Measurements from ENCODE around the gene POFUT1.
"Not testable (repeated sequence)": the region's sequence is repeated elsewhere in the genome, so short reads cannot be mapped to it uniquely, and the experiment has no call there.

Gene POFUT1

DNA sequence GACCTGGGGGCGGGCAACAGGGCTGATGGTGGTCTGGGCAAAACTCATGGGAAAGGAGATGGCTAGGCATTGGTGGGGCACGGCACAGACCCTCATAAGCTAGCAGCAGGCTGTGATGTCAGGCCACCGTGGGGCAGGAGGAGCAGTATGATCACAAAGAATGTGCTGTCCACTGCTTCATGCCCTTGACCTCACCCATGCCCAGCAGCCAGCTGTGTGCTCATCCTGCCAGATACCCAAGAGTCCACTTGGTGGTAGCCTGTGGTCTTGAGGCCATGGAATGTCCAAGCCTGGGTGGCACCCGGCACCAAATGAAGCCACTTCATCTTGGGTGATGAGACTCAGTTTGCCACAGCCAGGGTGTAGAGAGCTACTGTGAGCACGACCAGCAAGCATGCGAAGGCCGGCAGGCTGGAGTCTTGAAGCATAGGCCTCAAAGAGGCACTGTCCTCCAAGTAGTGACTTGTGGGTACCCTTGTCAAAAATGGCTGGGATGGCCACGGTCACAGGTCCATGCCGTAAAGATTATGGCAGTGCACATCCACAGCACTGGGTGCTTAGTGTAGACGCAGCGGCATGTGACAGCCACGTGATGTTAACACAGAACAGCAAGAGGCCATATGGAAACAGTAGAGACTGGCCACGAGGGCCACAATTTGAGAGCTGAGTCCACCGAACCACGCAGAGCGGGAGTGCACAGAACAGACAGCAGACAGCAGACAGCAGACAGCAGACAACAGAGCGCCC lies 19.1 kb upstream of the POFUT1 start:
- H3K4me3 ChIP-seq (ENCODE audit: low read depth, low read length), result no peak overlapping the region

DNA sequence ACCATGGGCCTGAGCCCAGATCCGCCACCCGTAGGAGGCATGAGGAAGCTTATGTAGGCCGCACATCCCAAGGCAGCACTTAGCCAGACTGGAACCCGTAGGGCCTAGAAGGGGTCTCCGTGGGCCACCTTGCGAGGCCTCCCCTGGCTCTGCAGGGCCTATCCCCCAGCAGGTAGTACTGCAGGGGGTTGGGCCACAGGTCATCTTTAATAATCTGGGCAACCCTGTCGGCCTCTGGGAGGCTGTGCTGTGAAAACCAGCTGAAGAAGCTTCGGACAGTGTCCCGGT lies 18.6 kb upstream of the POFUT1 start:
- no peak overlapping the region for H3K4me3 ChIP-seq (ENCODE audit: low read depth, low read length)

DNA sequence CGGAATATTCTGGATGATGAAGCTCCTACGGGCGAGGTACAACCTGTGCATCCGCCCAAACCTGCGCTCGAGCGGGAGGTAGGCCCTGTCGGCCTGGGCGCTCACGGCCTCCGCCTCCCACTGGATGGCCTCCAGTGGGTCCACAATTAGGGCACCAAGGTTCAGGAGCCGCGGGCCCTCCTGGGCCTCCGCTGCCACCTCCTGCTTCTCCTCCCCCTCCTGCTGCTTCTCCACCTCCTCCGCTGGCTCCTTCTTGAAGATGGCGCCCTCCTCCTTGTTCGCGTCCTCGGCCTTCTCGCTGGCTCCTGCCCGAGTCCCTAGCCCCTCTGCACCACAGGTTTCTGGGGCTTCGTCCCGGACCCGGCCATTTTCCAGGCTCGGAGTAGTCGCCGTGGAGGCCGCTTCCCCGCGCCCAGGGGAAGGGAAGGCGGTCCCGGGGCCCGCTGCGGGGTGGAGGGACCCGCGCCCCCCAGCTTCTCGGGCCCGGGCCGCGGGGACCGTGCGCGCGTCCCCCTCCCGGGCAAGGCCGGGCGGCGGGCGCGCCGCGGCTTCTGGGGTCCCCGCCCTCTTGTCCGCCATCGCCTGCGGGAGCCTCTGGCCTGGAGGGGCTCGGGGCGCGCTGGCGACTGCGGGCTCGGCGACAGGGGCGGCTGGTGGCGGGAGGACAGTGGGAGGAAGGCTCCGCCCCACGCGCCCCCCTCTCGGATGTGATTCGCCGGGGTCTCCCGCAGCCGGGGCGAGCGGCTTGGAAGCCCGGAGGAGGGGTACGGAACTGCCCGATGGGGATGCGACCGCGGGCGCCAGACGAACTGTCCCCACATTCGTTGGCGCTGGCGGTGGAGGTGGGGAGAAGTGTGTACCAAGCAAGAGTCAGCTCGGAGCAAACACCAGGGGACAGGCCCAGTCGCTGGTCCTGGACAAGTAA lies 17.7 kb upstream of the POFUT1 start:
- peak overlapping the region; percentile 62 for H3K4me3 ChIP-seq (ENCODE audit: low read depth, low read length)

DNA sequence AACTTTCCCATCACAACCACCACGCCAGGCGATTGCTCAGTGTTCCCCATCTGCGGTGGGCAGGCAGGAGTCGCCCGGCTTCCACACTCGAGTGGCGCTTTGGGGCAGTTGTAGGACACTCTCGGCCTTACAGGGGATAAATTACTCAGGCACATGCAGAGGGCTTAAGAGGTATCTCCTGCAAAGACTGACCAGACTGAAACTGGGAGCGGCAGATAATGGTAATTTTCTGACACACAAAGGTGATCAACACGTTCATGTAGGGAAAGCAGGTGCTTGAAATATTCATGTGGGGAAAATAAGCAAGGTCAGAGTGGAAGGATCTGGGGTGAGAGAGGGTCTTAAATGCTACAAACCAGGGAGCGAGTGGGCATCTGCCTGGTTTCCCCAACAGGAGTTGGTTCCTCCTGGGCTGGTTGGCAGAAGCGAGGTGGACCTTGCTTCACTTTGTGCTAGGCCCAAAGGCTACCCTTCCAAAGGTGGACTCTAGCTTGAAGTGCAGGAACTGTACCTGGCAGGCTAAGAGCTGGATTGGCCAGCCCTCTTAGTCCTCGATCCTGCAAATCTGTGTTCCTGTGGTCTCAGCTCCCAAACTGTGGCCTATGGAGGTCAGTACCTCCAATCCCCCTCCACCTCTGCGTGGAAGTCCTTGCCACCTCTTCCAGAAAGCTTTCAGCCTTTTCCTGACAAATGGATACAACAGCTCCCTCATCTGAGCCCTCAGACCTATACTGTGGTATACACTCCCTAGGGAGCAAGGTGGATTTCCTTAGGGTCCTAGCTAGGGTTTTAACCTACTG lies 16.9 kb upstream of the POFUT1 start:
- peak overlapping the region; percentile 62 for H3K4me3 ChIP-seq (ENCODE audit: low read depth, low read length)

DNA sequence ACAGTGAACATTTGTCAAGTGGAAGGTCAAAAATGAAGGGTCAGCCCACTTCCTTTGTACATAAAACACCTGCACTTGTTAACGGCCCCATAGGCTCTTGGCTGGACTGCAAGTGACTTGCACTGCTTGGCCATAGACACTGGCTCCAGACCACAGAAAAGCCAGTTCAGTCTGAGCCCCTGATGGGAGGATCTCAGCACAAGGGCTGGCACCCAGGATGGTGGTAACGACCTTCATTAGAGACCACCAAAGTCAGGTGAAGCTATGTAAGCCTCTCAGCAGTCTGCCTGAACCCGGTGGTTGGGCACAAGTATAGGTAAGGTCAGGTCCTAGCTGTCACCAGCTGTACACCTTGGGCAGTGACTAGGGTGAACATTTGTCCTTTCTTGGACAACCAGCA lies 16.3 kb upstream of the POFUT1 start:
- no peak overlapping the region for H3K4me3 ChIP-seq (ENCODE audit: low read depth, low read length)

DNA sequence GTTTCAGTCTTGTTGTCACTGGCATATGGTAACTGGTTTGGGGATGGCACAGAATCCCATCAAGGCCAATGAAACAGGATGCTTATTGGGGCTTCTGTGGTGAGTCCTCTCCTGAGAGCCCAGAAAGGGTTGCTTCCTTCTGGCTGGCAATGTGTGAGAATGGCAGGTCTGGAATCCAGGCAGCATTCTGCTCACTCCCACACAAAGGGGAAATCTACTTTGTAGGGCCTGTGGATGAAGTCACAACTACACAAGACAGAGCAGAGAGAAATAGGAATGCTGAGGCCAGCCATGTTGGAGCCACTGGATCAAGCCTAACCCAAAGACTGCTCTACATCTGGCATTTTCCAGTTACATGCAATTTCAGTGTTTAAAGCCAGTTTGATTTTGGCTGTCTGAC lies 15.8 kb upstream of the POFUT1 start:
- no peak overlapping the region for H3K4me3 ChIP-seq (ENCODE audit: low read depth, low read length)

DNA sequence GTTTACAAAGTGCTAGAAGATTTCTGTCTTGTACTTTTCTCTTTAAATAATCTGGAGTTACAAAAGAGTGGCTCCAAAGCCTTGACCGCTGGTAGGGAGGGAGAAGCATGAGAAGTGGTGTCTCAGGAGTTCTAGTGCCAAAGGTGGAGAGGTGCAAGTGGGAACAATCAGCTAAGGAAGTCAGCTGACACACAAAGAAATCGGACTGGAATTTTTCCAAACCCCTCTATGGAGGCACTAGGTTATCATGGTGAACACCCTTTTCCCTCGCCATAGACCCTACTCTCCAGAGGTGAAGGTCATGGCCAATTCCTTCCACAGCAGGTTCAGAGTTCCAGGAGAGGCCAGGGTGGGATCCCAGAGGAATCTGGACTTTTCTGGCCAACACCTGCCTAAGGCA lies 15.0 kb upstream of the POFUT1 start:
- no peak overlapping the region for H3K4me3 ChIP-seq (ENCODE audit: low read depth, low read length)

DNA sequence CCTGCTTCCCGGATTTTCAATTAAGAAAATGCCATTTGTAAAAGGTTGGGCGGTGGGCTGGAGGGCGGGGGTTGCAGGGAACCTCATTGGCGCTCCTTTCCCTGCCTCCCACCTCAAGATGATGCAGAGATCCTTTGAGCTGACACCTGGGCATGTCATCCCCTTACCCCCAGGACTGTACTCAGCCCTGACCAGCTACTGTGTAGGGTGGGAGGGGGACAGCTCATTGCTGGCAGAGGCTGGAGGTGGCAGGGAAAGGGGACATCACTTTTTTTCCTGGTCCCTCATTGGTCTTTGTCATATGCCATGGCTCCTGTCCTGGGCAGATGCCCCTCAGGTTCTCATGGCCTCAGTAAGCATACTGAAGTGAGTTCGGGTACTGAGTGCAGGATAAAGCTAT lies 14.3 kb upstream of the POFUT1 start:
- not testable (repeated sequence) for H3K4me3 ChIP-seq (ENCODE audit: low read depth, low read length)

DNA sequence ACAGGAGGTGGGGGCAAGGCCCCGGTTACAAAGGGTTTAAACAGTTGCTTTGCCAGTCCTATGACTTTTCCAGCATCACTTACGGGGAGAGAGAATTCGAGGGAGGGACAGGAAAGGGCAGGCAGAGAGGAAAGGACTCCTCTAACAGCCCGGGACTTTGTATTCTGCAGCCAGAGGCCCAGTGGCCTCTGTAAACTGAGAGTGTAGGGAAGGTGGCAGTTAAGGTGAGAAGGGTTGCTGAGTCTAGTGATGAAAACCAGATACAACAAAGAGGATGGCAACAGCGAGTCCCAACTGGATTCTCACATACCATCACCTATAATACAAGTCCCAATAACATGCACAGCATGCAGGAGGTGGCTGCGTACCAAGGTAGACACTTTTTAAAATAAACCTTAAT lies 13.7 kb upstream of the POFUT1 start:
- H3K4me3 ChIP-seq (ENCODE audit: low read depth, low read length), result no peak overlapping the region

DNA sequence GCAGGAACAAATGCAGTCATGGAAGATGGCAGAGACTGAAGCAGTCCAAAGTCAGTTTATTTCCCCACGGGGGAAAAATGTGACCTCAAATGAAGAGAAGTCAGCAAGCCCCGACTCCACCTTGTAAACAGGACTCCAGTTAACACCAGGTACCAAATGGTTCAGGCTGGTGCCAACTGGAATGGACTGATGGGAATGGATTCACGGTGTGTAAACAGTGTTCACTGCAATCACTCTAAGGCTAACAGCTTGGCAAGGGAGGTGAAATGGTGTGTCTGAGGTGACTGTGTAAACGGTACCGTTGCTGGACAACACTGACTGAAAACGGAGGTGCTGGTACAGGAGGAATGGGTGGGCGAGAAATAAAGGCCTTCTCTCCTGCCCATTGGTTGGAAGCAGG lies 12.1 kb upstream of the POFUT1 start:
- no peak overlapping the region for H3K4me3 ChIP-seq (ENCODE audit: low read depth, low read length)

DNA sequence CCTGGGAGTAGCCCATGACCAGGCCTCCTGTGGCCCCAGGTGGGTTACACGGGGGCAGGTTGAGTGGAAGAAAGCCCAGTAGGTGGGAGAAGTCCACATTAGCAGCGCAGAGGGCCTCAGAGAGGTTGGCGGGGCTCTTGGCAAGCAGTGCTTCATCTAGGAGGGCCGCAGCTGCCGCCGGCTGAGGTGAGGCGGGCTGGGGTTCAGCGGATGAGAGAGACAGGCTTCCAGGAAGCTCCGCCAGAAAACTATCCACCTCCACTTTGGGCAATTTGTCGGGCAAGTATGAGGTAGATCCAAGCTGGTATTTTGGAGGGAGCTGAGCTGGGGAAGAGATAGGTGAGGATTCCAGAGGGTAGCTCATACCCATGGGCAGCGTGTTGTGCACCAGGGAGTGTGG lies 11.1 kb upstream of the POFUT1 start:
- H3K4me3 ChIP-seq (ENCODE audit: low read depth, low read length), result not testable (repeated sequence)

DNA sequence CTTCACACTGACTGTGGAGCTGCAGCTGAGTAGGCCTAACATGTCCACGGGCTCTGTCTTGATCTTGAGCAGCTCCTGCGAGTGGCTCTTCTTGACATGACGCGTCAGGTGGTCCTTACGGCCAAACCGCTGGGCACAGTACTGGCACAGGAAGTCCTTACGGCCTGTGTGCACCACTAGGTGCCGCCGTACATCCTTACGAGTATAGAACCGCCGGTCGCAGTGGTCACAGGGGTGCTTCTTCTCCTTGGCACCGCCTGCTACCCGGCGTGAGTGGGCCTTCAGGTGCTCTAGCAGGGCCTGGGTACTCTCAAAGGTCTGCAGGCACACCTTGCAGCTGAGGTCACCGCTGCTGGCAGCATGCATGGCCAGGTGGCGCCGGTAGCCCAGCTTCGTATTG lies 10.5 kb upstream of the POFUT1 start:
- not testable (repeated sequence) for H3K4me3 ChIP-seq (ENCODE audit: low read depth, low read length)

DNA sequence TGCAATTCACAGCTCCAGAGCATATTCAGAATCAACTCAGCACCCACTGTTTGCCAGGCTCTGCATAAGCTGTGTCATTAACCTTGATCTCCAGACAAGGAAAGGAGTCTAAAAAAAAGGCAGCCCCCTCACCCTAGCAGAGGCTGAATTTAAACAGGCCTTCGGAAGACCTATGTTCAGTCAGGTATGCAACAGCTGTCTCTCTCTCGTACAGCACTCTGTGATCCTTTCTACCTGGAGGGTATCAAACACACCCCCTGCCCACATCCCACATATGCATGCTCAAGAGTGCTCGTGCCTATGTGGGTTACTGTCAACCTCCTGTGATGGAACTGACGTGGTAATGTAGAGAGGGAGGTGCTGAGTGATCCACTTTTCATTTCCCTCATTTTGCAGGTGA lies 8.7 kb upstream of the POFUT1 start:
- no peak overlapping the region for H3K4me3 ChIP-seq (ENCODE audit: low read depth, low read length)

DNA sequence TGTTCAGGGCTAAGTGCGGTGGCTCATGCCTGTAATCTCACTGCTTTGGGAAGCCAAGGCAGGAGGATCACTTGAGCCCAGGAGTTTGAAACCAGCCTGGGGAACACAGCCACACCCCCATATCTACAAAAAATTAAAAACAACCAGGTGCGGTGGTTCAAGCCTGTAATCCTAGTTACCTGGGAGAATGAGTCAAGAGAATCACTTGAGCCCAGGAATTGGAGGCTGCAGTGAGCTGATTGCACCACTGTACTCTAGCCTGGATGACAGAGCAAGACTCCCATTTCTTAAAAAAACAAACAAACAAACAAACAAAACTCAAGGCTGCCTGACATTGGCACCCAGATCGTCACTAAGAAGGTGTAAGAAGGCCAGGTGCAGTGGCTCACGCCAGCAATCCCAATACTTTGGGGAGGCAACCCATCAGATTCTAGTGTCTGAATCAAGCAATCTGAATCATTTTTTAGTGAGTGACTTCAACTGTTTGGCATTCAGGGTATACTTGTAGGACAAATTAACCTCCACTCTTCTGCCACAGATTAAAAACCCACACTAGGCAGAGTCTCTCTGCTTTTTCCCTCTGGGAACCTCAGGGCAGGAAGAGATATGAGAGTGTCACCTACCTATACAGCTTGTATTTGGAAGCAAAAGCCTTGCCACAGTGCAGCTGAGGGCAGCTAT lies 6.2 kb upstream of the POFUT1 start:
- no peak overlapping the region for H3K4me3 ChIP-seq (ENCODE audit: low read depth, low read length)

DNA sequence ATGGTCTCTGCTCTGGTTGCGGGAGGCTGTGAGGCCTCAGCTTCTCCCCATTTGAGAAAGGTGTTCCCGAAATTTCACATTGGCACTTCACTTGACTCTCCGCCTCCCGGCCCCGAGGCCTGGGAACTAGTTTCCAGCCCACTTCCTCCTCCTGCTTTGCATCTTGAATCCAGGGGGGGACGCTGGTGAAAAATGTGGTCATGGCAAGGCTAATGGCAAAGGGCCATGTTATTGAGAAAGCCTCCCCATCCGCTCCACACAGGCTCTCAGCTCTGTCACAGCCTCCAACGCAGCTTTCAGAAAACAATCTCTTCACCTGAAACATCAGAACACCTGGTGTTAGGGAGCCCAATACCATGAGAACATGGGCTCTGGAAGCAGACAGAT lies 5.7 kb upstream of the POFUT1 start:
- H3K4me3 ChIP-seq (ENCODE audit: low read depth, low read length), result no peak overlapping the region

DNA sequence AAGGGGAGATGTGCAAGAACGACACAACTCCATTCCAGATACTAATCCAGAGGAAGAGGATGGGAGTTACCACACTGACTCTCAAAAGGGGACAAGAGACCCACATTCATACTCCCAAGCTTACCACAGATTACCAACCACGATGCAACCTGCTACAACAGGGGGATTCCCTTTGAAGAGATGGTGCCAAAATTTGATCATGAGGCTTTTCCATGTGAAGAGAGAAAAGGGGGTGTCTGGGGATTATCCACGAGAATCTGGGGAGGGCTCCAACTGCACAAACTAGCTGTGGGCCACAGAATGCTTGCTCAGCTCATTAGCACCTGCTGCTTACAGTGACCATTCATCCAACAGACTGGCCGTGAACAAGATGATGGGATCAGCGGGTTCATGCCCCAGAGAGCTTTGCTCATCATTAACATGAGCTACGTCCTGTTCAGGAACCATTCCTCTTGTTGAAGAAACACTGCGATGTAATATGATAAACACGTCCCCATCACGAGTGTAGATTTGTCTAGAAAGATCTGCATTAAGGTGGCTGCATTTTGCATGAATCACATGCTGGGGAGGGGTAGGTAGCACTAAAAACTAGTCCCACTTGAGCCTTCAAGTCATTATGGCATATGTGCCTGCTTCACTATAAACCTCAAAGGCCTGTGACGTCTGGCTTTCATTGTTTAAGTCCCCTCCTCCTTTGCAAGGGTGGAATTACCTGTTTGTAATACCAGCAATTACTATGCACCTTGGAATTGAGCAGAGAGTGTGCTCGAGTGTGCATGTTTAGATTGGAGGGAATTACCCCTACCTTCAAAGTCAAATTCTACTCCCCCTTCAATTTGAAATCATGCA lies 4.1 kb upstream of the POFUT1 start:
- H3K4me3 ChIP-seq (ENCODE audit: low read depth, low read length), result no peak overlapping the region

DNA sequence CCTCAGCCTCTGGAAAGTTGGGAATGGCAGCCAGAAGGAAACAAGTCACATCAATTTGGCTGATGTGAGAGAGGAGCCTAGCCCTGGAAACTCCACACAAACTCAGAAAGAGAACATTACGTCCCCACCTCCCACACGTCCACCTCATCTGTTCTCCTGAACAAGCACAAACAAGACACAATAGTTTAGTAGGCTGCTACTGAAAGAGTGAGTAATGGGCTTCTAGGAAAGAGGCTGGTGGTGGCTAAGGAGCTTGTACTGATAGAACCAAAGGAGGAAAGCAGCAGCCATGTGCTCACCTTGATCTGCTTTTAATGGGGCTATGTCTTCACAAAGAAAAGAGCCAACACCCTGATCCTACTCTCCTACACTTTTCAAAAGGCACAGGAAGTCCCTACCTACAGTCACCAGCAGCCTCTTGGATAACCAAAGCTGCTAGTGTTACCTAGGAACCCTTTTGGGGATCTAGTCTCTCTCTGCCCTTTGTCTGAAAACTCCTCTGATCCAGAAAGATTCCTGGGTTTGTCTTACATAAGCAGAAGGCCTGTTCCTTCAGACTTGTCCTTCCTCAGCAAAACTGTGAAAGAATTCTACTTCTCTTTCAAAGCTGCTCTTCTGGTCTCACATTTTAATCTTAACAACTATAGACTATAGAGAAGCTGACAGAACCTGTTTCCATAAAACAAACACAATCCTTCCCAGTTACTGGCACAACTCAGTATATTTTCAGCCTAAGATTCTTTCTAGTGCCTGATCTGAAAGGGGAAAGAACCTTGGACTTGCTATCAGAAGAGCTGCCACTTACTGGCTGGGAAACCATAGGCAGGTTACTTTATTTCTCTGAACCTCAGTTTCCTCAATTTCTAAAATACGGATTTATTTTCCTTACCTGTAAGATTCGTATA lies 3.2 kb upstream of the POFUT1 start:
- H3K4me3 ChIP-seq (ENCODE audit: low read depth, low read length), result no peak overlapping the region

DNA sequence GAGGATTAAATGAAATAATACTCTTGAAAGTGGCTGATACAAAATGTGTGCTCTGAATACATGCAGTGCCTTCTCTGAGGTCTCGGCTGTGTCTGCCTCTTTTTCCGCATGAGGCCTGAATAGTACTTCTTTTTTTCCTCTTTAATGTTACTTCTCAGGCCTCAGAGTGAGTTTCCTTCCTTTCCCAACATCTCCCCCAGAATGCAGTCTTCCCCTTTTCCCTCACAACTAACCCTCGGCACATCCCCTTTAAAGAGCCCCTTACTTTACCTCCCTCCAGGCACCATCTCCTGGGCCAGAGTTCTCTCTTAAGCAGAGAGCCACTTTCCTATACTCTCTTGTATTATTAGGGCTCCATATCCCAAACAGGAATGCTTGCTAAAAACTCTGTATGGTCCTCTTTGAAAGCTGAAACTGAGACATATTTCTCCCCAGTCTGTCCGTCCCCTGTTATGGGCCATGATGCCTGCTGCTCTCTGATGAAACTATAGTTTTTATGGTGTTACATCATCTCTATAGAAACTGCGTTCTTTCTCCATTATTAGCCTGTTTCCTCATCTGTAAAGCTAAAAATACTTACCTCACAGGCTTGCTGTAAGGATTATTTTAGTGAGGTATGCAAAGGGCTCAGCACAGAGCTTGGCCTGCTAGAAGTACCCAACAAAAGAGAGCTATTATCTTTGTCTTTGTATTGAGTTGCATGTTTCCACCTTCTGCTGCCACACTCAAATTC lies 2.4 kb upstream of the POFUT1 start:
- H3K4me3 ChIP-seq (ENCODE audit: low read depth, low read length), result no peak overlapping the region
